Kasumi-1 (cell line): ENCODE results near the gene CNDP1.
A peak's percentile ranks its signal among the peaks of the same experiment; 100 is the strongest.

Source experiments
- DNase-seq, 2 experiments: peaks; one replicate each; lab custom pipeline; 2025; lab: John Stamatoyannopoulos, UW

Gene CNDP1

GRCh38 chr18:74625157-74625556 is 90.9 kb downstream of the CNDP1 start:
- DNase-seq: peak in 1 of 2 experiments; percentile 21

GRCh38 chr18:74626049-74626874 is 92.0 kb downstream of the CNDP1 start:
- DNase-seq: no peak

GRCh38 chr18:74630804-74631203 is 96.5 kb downstream of the CNDP1 start:
- no peak for DNase-seq

GRCh38 chr18:74631212-74631611 is 96.9 kb downstream of the CNDP1 start:
- no peak for DNase-seq

- DNase-seq: peak; percentile 35 to 53
Observed at GRCh38 chr18:74631623-74632350, 97.5 kb downstream of the CNDP1 start.

- DNase-seq: no peak
Observed at GRCh38 chr18:74632351-74632679, 98.0 kb downstream of the CNDP1 start.

- no peak for DNase-seq
Observed at GRCh38 chr18:74632856-74633255, 98.6 kb downstream of the CNDP1 start.

GRCh38 chr18:74633652-74634352 is 99.5 kb downstream of the CNDP1 start:
- DNase-seq: no peak

GRCh38 chr18:74635224-74635975 is 101.1 kb downstream of the CNDP1 start:
- no peak for DNase-seq
